HG03135 (cell line): ENCODE measurements around the gene HOXD4.

Experiments
- ATAC-seq: cut with Tn5 transposase; IDR thresholded peaks from one replicate; pipeline ENCODE4 v1.9.1; 2021; ENCODE audit warnings: mild to moderate bottlenecking, moderate library complexity; ENCODE audit not compliant: unreplicated experiment

HOXD4 gene

DNA sequence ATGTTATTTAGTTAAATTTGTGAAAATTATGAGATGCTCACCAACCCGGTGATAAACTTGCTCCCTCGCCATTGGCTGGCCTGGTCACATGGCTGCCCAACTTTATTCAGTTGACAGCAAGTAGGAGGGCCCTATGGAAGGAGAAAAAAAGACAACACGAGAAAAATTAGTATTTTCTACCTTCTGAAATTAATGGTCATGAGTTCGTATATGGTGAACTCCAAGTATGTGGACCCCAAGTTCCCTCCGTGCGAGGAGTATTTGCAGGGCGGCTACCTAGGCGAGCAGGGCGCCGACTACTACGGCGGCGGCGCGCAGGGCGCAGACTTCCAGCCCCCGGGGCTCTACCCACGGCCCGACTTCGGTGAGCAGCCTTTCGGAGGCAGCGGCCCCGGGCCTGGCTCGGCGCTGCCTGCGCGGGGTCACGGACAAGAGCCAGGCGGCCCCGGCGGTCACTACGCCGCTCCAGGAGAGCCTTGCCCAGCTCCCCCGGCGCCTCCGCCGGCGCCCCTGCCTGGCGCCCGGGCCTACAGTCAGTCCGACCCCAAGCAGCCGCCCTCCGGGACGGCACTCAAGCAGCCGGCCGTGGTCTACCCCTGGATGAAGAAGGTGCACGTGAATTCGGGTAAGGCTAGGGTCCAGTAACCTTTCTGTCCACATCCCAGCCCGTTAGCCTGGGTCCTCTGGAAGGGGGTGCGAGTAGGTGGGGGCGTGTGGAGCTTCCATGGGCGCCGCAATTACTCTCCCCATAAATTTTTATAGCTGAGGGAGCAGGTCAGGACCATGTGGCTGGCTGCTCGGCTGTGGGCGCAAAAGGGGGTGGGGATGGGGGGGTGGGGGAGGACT is at the start of gene HOXD4:
Gene HOXD4 (plus strand): TSS at position 109 of the 846 bp plus-strand sequence. CDS start 84 bp downstream, at position 193.
- ATAC-seq, result no peak

GRCh38 chr2:176101842-176102241 is 49.5 kb upstream of the HOXD4 start:
- no peak for ATAC-seq

DNA sequence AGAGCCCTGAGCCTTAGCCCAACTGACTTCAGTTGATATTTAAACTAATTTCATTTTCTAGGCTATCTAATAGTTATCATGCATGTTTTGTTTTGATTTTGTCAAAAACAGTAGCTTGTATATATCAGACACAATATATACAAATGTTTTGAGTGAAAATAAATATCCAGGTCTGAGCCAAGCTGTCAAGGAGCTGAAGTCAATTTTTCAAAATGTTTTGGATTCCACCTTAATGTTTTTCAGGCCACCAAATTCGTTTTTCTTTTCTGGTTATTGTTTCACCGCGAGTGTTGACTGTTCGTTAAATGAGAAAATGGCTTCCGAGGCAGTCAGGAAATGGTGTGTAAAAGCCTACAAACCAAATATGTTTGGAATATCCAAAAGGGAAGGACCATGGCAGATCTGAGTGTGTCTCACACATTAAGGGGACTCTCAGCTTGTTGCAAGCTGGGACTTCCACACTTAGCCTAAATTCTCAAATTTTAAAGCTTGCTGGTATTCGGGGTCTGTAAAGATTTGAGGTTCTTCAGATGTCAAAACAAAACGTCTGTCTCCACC is 49.0 kb upstream of the HOXD4 start:
- ATAC-seq, result no peak

DNA sequence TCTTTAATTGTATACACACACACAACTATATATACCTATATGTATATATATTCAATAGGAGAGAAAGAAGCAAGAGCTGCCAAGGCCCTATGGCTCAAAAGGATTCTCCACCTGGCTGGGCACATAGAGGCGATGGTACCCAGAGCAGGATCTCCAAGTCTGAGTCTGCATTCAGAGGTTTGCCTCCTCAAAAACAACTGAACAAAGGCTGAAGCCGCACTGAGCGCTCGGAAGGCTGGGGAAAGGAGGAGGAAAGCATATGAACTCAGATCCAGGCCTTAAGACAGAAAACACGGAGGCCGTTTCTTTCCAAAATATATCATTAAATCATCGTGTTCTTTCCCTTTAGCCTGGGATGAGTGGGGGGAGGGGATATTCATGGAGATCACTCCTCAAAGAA is 48.2 kb upstream of the HOXD4 start:
- ATAC-seq, result no peak

DNA sequence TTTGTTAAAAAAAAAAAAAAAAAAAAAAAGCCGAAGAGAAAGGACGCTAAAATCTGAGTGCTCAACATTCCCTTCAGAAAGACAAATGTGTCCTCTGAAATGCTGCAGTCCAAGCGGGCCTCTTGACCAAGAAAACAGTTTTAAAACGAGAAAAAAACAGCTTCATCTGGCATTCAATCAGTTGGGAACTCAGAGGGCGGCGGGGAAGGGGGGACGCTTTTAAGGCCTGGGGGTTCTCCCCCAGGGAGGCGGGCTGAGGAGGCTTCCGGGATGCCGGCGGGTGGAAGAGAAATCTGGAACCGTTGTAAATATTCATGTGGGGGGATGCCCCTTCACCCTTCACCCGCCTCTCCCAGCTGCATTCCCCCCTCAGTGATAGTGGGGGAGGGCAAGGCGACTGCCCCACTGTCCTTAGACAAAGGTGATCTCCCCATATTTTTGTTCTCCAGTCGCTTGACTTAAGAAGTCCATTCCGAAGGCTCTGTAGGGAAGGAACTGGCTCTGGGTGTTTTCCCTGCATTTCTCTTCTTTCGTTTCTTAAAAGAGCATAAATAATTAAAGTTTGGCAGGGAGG is 47.5 kb upstream of the HOXD4 start:
- no peak for ATAC-seq

DNA sequence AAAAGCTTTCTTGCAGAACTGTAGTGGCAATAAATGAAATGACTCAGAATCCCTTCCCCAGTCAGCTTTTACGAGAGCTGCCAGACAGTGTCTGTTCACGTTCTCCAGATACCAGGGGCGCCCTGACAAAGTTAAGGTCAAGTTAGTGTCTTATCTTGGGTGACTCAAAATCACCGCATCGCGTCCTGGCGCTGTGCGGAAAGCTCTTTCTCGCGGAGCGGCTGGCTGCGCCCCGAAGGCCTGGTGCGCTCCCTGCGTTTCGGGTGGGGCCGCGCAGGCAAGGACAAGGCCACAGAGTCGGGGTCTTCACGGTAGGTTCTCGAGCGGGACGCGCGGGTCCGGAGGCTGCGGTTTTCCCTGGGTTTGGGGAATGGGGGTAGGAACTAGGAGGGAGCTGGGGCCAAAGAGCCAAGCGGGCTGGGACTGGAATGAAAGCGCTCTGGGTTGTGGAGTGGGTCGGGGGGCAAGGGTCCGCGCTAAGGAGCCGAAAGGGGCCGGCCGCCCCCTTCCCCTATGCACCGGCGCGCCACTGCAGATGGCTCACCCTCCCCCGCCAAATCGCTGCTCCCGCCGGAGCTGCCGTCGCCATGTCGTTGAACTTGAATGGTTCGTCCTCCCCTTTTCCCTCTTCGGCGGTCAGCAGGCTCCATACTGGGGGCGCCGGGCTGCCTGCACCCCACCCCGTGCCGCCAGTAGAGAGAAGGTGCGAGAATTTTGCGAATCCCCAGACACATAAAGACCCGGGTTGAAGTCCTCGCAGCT is 46.9 kb upstream of the HOXD4 start:
- ATAC-seq, result no peak

DNA sequence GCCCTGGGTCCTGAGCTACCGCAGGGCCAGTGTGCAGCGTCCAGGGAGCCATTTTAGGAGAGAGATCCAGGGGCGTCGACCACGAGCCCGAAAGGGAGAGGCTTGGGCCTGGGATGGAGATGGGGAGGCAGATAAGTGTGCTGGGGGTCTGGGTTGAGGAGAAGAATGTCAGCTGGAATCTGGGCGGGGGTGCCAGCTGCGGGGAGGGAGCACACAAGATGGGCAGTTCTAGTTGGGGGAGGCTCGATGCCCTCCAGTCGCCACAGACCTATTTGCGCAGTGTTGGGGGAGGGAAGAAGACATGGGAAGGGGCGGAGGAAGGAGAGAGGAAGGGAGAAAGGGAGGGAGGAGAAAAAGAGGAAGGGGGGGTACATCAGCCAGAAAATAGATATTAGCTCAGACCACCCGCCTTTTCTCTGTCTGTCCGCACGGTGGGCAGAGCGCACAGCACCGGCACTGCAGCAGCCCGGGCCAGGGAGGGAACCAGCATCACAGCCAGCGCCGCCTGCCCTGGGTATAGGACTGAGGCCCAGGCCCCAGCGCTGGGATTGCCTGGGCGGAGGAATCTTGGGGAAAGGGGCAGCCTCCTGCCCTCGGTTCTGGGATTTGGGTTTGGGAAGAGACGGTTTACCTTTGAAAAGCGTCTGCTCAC is 46.1 kb upstream of the HOXD4 start:
- no peak for ATAC-seq

DNA sequence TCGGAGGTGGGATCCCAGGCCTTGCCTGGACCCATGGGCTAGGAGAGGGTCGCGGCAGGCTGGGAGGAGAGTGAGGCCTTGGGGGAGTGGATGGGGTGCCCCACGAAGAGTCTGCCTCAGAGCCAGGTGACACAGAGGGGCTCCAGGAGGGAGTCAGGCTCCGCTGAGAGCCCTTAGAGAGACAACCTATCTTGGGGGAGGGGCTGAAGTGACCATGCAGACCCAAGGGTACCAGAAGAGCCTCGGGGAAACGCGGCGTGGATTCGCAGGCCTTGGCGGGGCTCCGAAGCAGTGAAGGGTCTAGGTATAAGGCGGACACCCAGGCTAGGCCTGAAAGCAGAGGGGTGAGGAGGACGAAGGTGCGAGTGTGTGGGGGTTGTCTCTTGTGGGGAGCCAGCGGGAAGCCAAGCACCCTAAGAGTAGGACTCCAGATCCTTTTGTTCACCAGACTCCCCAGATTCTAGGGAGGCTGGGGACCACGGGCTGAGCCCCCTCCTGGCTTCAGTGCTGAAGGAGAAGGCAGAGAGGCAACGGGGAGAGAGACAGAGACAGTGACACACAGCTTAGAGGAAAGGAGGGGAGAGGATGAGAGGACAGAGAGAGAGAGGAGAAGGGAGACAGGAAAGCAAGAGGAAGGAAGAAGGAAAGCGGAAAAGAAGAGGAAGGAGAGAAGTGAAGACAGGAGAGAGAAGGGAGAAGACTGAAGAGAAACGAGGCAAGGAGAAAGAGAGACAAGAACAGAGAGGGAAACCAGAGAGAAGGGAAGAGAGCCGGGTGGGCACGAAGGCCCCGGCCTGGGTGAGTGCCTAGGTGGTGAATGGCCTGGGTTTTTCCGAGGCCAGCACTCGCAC is 45.4 kb upstream of the HOXD4 start:
- no peak for ATAC-seq

- no peak for ATAC-seq
These were observed 44.5 kb upstream of the HOXD4 start, which contains the start of gene HOXD11 for GRCh38 chr2:176106581-176107539. TSS of gene HOXD11 (plus strand) at chr2:176107280. CDS start at chr2:176107356, 76 bp downstream.

DNA sequence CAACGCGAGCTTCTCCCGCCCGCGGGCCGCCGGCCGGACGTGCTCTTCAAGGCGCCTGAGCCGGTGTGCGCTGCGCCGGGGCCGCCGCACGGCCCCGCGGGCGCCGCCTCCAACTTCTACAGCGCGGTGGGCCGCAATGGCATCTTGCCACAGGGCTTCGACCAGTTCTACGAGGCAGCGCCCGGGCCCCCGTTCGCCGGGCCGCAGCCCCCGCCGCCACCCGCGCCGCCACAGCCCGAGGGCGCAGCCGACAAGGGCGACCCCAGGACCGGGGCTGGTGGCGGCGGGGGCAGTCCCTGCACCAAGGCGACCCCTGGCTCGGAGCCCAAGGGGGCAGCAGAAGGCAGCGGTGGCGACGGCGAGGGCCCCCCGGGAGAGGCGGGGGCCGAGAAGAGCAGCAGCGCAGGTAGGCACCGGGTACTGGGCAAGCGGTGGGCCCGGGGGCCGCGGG is 43.6 kb upstream of the HOXD4 start:
- ATAC-seq, result no peak

DNA sequence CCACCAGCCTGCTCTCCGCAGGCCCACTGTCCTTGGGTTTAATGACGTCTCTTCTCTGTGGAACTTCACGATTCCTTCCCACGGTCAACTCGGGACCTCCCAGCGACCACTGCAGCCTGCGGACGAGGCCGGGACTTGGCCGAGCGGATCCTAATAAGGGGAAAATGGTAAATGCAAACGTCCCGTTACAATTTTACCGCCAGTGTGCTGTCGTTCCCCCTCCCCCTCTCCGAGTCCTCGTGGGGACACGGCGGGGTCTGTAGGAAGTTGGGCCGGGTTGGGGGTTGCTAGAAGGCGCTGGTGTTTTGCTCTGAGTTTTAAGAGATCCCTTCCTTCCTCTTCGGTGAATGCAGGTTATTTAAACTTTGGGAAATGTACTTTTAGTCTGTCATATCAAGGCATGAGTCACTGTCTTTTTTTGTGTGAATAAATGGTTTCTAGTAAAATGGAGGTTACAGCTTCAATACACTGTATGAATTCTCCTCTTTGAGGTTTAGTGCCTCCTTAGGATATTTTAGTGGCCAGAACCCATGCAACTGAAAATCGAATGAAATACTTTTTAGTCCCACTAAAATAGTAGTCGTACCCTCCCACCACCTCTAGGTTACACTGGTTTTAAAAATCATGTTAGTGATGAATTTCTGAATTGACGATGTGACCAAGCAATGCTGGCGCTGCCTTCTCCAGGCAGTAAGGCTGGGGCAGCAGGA is 42.0 kb upstream of the HOXD4 start:
- ATAC-seq, result no peak

GRCh38 chr2:176109946-176110345 is 41.4 kb upstream of the HOXD4 start:
- no peak for ATAC-seq

DNA sequence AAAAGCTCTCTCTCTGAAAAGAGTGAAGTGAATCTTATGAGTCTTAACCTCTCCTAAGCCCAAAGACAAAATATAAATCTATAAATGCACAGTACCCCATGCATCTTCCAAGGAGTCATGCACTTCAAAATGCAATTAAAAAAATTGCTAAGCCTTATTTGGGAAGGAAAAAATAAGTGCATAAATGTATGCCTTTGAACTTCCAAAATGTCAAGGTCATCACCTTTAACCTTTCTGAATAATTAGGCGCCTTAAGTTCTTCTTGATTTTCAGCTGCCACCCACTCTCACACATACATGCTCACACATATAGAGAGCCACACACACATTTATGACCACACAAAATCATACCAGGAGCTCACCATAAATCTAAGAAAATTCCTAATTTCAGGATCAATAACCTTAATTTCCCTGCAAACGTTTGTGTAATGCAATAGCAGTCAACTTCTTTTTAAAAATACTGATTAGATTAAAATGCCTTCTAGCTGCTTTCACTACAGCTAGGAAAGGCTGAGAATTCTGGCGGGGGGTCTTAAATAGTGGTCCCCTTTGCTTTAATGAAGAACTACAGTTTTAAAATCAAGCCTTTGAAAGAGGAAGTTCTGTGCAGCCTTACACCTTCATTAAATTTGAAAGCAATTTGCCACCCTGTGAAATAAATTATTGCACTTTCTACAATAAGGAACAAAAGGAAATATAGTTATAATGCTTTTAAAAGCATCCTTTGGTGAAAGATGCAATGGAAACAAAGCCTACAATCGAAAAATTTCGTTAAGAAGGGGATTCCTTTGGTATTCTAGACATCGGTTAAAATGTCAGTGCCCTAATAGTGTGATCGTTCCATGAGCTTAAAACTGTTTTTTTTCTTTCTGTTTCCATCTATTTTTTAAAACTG is 40.7 kb upstream of the HOXD4 start:
- no peak for ATAC-seq

DNA sequence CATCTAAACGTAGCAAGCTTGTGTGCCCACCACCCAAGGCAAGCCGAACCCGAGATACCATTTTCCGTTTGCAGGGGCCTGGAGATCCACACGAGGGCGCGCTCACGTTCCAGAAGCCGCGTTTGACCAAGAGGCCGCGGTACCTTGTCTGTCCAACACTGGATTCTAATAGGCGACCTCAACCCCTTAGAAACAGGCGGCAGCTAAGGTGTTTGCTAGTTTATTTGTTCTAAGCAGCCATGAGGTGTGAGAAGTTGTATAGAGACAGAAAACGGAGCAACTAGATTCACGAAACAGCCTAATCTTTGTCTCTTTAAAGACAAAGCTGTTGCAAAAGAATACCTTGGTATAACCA is 40.1 kb upstream of the HOXD4 start:
- ATAC-seq, result no peak

- ATAC-seq, result no peak
These were observed 39.4 kb upstream of the HOXD4 start for GRCh38 chr2:176111846-176112374.

DNA sequence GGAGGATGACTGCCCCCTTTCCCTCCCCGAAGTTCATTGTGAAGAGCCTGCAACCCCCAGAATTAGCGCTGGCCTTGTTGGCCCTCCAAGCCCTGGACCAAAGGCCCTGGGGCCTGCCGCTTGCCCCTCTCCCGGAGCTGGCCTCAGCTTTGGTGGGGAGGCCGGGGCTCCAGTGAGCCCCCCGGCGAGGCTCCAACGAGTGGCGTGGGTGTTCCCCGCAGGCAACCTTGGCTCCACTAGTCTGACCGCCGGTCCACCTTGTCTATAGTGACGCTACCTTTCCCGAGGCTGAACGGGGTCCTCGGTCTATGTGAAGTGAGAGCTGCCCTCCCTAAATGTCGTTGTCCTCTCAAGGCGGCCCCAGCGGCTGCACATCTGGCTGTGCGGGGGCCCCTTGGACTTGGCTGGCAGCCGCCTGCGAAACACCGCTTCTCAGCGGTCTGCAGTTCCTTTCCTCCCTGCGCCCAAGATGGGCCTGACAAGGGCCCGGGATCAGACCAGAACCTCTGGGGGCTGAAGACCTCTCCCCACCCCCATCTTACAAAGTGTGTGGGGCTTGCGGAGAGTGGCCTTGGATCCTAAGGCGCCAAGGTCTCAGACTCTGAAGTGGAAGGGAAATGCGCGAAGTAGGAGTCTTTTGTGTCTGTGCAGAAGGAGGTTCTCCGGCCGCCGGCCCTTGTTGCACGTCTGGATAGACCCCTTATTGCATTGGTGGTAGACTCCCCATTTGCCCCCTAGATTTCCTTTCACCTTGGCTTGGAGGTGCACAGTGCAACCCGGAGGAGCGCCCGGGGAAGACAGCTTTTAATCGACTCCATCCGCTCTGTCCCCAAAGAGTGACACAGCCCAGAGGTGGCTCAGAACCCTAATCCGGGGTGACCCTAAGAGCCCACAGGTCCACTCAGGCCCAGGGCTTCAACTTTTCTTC is 38.7 kb upstream of the HOXD4 start:
- no peak for ATAC-seq
